ENCODE data around the gene UMODL1. TPM values are rescaled to one million over a fixed set of nuclear protein-coding genes. Genes with fewer than 3 reads are reported as not detected.

UMODL1 gene
- total and polyA plus RNA-seq, 2 of the 13 experiments (the other 11 are each of a cell fraction or from before 2014, with no cell fraction given), result not detected

- intact Hi-C loops (cut with micrococcal nuclease; ENCODE audit: unreplicated experiment) (no loop called here), in situ Hi-C loops (cut with HindIII; ENCODE audit: extremely low pct_ligation_motif_present, low pct_unique_long_range_greater_than_20kb) (no loop called here)
- no peak for FAIRE-seq
These were observed 91.0 kb downstream of the UMODL1 start for GRCh38 chr21:42161956-42162681.

GRCh38 chr21:42162831-42163510 lies 91.9 kb downstream of the UMODL1 start:
- CTCF ChIA-PET (ENCODE audit: low intra/inter-chr PET ratio, low total read pairs), result no interaction called here

More at GRCh38 chr21:42161956-42162681, 91.0 kb downstream of the UMODL1 start:
- Histone ChIP-seq H3K79me2 (ENCODE audit: insufficient read depth, low read length) (no peaks in the 10 kb centered on the region), H3K27me3 (ENCODE audit: control insufficient read depth in 1 of 2, insufficient read depth in 2 of 2, low read length in 2 of 2) (peaks cover 0 to 3% of the 10 kb centered on the region in 2 experiments; a peak in 2 of 5 replicates), H3K4me3 (replicated peaks in 1 of 3; ENCODE audit: insufficient read depth in 1 of 3, low read depth in 2 of 3, low read length in 3 of 3) (no peak overlapping the region), H3K9me3 (ENCODE audit: low read length) (no peaks in the 10 kb centered on the region), H4K20me1 (ENCODE audit: insufficient read depth, low read length) (no peaks in the 10 kb centered on the region), H2AFZ (ENCODE audit: low read length) (no peak overlapping the region), H3K4me2 (ENCODE audit: low read depth, low read length) (no peak overlapping the region), H3K9ac (ENCODE audit: insufficient read depth, low read depth, low read length) (no peak overlapping the region), H3K4me1 (ENCODE audit: insufficient read depth, low read length) (0 out of 2 replicates have a peak, but pooled peaks cover 7% of the 10 kb centered on the region), H3K27ac (ENCODE audit: extremely low read length, insufficient read depth, low read length) (no peak overlapping the region), H3K36me3 (replicated peaks in 1 of 2; ENCODE audit: control insufficient read depth in 1 of 2, insufficient read depth in 2 of 2, low read length in 2 of 2) (no peaks in the 10 kb centered on the region)
- ATAC-seq (no peak), DNase-seq (ENCODE audit: low spot score) (no peak)
- TF ChIP-seq, protein P1, sequence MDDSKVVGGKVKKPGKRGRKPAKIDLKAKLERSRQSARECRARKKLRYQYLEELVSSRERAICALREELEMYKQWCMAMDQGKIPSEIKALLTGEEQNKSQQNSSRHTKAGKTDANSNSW (CRISPR knock-in tag; IDR thresholded peaks at IDR 0.05; ENCODE audit: borderline replicate concordance), result no peak
- 0 out of 2 replicates have a peak, but pooled peaks have one; percentile 39 for TF ChIP-seq ZSCAN25 (CRISPR knock-in tag; IDR thresholded peaks at IDR 0.05)
- POLR2A ChIA-PET, result no interaction called here
- BruUV-seq (replicated peaks), result no TSS peak
- CTCF ChIA-PET (ENCODE audit: low intra/inter-chr PET ratio, low total read pairs), result no interaction called here
- WGBS (ENCODE audit: low lambda C conversion rate), result 38% methylated on average over 15 of the region's 15 CpGs

More at GRCh38 chr21:42162831-42163510, 91.9 kb downstream of the UMODL1 start:
- no peak overlapping the region for H2AFZ ChIP-seq (ENCODE audit: low read length)
- WGBS (ENCODE audit: low lambda C conversion rate), result 28% methylated on average over 9 of the region's 9 CpGs
- FAIRE-seq (no peak), ATAC-seq (no peak), DNase-seq (ENCODE audit: low spot score) (no peak)
- no peak overlapping the region for H3K4me3 ChIP-seq (replicated peaks in 1 of 3; ENCODE audit: insufficient read depth in 1 of 3, low read depth in 2 of 3, low read length in 3 of 3)
- TF ChIP-seq, protein P2, sequence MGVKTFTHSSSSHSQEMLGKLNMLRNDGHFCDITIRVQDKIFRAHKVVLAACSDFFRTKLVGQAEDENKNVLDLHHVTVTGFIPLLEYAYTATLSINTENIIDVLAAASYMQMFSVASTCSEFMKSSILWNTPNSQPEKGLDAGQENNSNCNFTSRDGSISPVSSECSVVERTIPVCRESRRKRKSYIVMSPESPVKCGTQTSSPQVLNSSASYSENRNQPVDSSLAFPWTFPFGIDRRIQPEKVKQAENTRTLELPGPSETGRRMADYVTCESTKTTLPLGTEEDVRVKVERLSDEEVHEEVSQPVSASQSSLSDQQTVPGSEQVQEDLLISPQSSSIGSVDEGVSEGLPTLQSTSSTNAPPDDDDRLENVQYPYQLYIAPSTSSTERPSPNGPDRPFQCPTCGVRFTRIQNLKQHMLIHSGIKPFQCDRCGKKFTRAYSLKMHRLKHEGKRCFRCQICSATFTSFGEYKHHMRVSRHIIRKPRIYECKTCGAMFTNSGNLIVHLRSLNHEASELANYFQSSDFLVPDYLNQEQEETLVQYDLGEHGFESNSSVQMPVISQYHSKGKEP (CRISPR knock-in tag; IDR thresholded peaks at IDR 0.05), result no peak
- no peak for TF ChIP-seq MIER3 (CRISPR knock-in tag; IDR thresholded peaks at IDR 0.05; ENCODE audit: borderline replicate concordance)
- no peak for TF ChIP-seq DR1 (CRISPR knock-in tag; IDR thresholded peaks at IDR 0.05)
- TF ChIP-seq ZNF512 (CRISPR knock-in tag; IDR thresholded peaks at IDR 0.05), result no peak
- TF ChIP-seq ZSCAN25 (CRISPR knock-in tag; IDR thresholded peaks at IDR 0.05), result peak; percentile 79
- no peak for TF ChIP-seq NFYB (CRISPR knock-in tag; IDR thresholded peaks at IDR 0.05)
- no peaks in the 10 kb centered on the region for H3K79me2 ChIP-seq (ENCODE audit: insufficient read depth, low read length)
- POLR2A ChIA-PET, result no interaction called here
- no peaks in the 10 kb centered on the region for H3K36me3 ChIP-seq (replicated peaks in 1 of 2; ENCODE audit: control insufficient read depth in 1 of 2, insufficient read depth in 2 of 2, low read length in 2 of 2)
- H3K4me1 ChIP-seq (ENCODE audit: insufficient read depth, low read length), result no peaks in the 10 kb centered on the region
- BruUV-seq (replicated peaks), result no TSS peak
- peaks cover 0 to under 1% of the 10 kb centered on the region in 2 experiments; a peak in 2 of 5 replicates for H3K27me3 ChIP-seq (ENCODE audit: control insufficient read depth in 1 of 2, insufficient read depth in 2 of 2, low read length in 2 of 2)
- in situ Hi-C loops (cut with HindIII; ENCODE audit: extremely low pct_ligation_motif_present, low pct_unique_long_range_greater_than_20kb) (no loop called here), intact Hi-C loops (cut with micrococcal nuclease; ENCODE audit: unreplicated experiment) (no loop called here)
- H3K4me2 ChIP-seq (ENCODE audit: low read depth, low read length), result no peak overlapping the region
- no peaks in the 10 kb centered on the region for H4K20me1 ChIP-seq (ENCODE audit: insufficient read depth, low read length)
- no peak overlapping the region for H3K9ac ChIP-seq (ENCODE audit: insufficient read depth, low read depth, low read length)
- no peaks in the 10 kb centered on the region for H3K9me3 ChIP-seq (ENCODE audit: low read length)
- no peak overlapping the region for H3K27ac ChIP-seq (ENCODE audit: extremely low read length, insufficient read depth, low read length)
